Stimulated activated CD4-positive, alpha-beta T cell treated with anti-CD3 and anti-CD28 coated beads, Interleukin-4, amount 100 ng/mL, for 1 hour (primary cell): ENCODE data around the gene RYR2.

Experiments
- DNase-seq: peaks from one replicate; pipeline ENCODE4 v3.0.0-alpha.2; 2020

RYR2 gene

GRCh38 chr1:237386362-237387143 lies 344.6 kb downstream of the RYR2 start:
- no peak for DNase-seq

- no peak for DNase-seq
Observed at GRCh38 chr1:237387144-237387505, 345.1 kb downstream of the RYR2 start.

GRCh38 chr1:237390823-237391222 lies 348.8 kb downstream of the RYR2 start:
- DNase-seq = no peak

GRCh38 chr1:237393632-237394031 lies 351.6 kb downstream of the RYR2 start:
- no peak for DNase-seq

- no peak for DNase-seq
Observed at GRCh38 chr1:237394281-237394680, 352.3 kb downstream of the RYR2 start.

- DNase-seq = no peak
Observed at GRCh38 chr1:237396426-237396825, 354.4 kb downstream of the RYR2 start.

GRCh38 chr1:237398751-237399150 lies 356.8 kb downstream of the RYR2 start:
- DNase-seq = no peak

GRCh38 chr1:237405912-237406311 lies 363.9 kb downstream of the RYR2 start:
- DNase-seq = no peak

GRCh38 chr1:237411621-237412020 lies 369.6 kb downstream of the RYR2 start:
- DNase-seq = no peak

- no peak for DNase-seq
Observed at GRCh38 chr1:237416924-237417655, 375.1 kb downstream of the RYR2 start.

- DNase-seq = no peak
Observed at GRCh38 chr1:237428809-237429208, 386.8 kb downstream of the RYR2 start.

- no peak for DNase-seq
Observed at GRCh38 chr1:237429252-237429651, 387.3 kb downstream of the RYR2 start.

- DNase-seq = no peak
Observed at GRCh38 chr1:237431448-237431847, 389.5 kb downstream of the RYR2 start.

GRCh38 chr1:237440346-237440745 lies 398.4 kb downstream of the RYR2 start:
- no peak for DNase-seq

GRCh38 chr1:237444120-237444790 lies 402.3 kb downstream of the RYR2 start:
- DNase-seq = no peak

GRCh38 chr1:237448042-237448441 lies 406.1 kb downstream of the RYR2 start:
- no peak for DNase-seq

- no peak for DNase-seq
Observed at GRCh38 chr1:237457573-237457972, 415.6 kb downstream of the RYR2 start.

- no peak for DNase-seq
Observed at GRCh38 chr1:237467320-237467719, 425.3 kb downstream of the RYR2 start.

GRCh38 chr1:237470712-237471338 lies 428.8 kb downstream of the RYR2 start:
- DNase-seq = no peak

- no peak for DNase-seq
Observed at GRCh38 chr1:237471377-237471776, 429.4 kb downstream of the RYR2 start.

GRCh38 chr1:237471956-237472355 lies 430.0 kb downstream of the RYR2 start:
- no peak for DNase-seq

GRCh38 chr1:237473854-237474253 lies 431.9 kb downstream of the RYR2 start:
- no peak for DNase-seq

- no peak for DNase-seq
Observed at GRCh38 chr1:237478082-237478481, 436.1 kb downstream of the RYR2 start.
